Nephron (organoid): Measurements from ENCODE around the gene KRTCAP3.

Experiments used
- H3K27ac Mint-ChIP-seq, 3 experiments: 2 replicates each; pipeline ENCODE4 v1.8.0; 2020; ENCODE audit warnings: mixed read lengths in 3 of 3, mild to moderate bottlenecking in 2 of 3, moderate library complexity in 1 of 3
- H3K27me3 Mint-ChIP-seq: 2 replicates; pipeline ENCODE4 v1.8.0; 2021; ENCODE audit warnings: low read depth, mild to moderate bottlenecking, moderate library complexity, mixed read lengths
- H3K36me3 Mint-ChIP-seq: 2 replicates; pipeline ENCODE4 v1.8.0; 2020; ENCODE audit warnings: low read depth, mixed read lengths
- H3K4me1 Mint-ChIP-seq: 2 replicates; pipeline ENCODE4 v1.8.0; 2020; ENCODE audit warnings: mixed read lengths
- H3K4me3 Mint-ChIP-seq, 3 experiments: 2 replicates each; pipeline ENCODE4 v1.8.0; 2020; ENCODE audit warnings: mild to moderate bottlenecking in 3 of 3, mixed read lengths in 3 of 3, moderate library complexity in 2 of 3
- H3K9me3 Mint-ChIP-seq: 2 replicates; pipeline ENCODE4 v1.8.0; 2020; ENCODE audit warnings: mixed read lengths
- CTCF ChIP-seq, 3 experiments: fragments of 200-600 bp; sonication (generic); IDR thresholded peaks; one replicate each; pipeline ENCODE4 v1.5.0; 2021; ENCODE audit warnings: antibody characterized with exemption in 3 of 3; ENCODE audit not compliant: unreplicated experiment in 3 of 3

Gene KRTCAP3

GRCh38 chr2:27441958-27442919 is at the start of gene KRTCAP3:
TSS of gene KRTCAP3 (plus strand) at chr2:27442381. CDS start at chr2:27442413, 32 bp downstream.
- peak in 2 of 3 experiments; percentile 38 to 41 for TF ChIP-seq CTCF (IDR thresholded peaks at IDR 0.05; ENCODE audit: unreplicated experiment in 3 of 3)
- Mint-ChIP-seq H3K4me3 (peak within 1 kb of the TSS in 2 of 3 experiments; percentile 32 to 59), H3K9me3 (no peaks in the 10 kb centered on the region), H3K27ac (peak within 1 kb of the TSS in 2 of 3 experiments; percentile 2 to 10), H3K27me3 (no peaks in the 10 kb centered on the region), H3K4me1 (no peaks in the 10 kb centered on the region), H3K36me3 (peaks cover 62% of the 10 kb centered on the region)

GRCh38 chr2:27393225-27393624 is 49.0 kb upstream of the KRTCAP3 start:
- H3K27me3 Mint-ChIP-seq: no peaks in the 10 kb centered on the region
- peaks cover 23% of the 10 kb centered on the region for H3K36me3 Mint-ChIP-seq
- H3K9me3 Mint-ChIP-seq: no peaks in the 10 kb centered on the region
- H3K4me3 Mint-ChIP-seq: no peak overlapping the region
- TF ChIP-seq CTCF (IDR thresholded peaks at IDR 0.05; ENCODE audit: unreplicated experiment in 3 of 3): no peak
- no peaks in the 10 kb centered on the region for H3K4me1 Mint-ChIP-seq
- H3K27ac Mint-ChIP-seq: no peak overlapping the region

- H3K27ac Mint-ChIP-seq: no peak overlapping the region
- no peak overlapping the region for H3K4me3 Mint-ChIP-seq
- peaks cover 16% of the 10 kb centered on the region for H3K36me3 Mint-ChIP-seq
- H3K27me3 Mint-ChIP-seq: no peaks in the 10 kb centered on the region
- TF ChIP-seq CTCF (IDR thresholded peaks at IDR 0.05; ENCODE audit: unreplicated experiment in 3 of 3): no peak
- H3K9me3 Mint-ChIP-seq: no peaks in the 10 kb centered on the region
- no peaks in the 10 kb centered on the region for H3K4me1 Mint-ChIP-seq
Measured at GRCh38 chr2:27398962-27399361, 43.2 kb upstream of the KRTCAP3 start.

GRCh38 chr2:27400348-27401135 is 41.6 kb upstream of the KRTCAP3 start:
- H3K27ac Mint-ChIP-seq: no peak overlapping the region
- no peaks in the 10 kb centered on the region for H3K4me1 Mint-ChIP-seq
- no peak overlapping the region for H3K4me3 Mint-ChIP-seq
- no peaks in the 10 kb centered on the region for H3K27me3 Mint-ChIP-seq
- no peak for TF ChIP-seq CTCF (IDR thresholded peaks at IDR 0.05; ENCODE audit: unreplicated experiment in 3 of 3)
- H3K9me3 Mint-ChIP-seq: no peaks in the 10 kb centered on the region
- peaks cover 16% of the 10 kb centered on the region for H3K36me3 Mint-ChIP-seq

- Mint-ChIP-seq H3K27ac (peak overlapping the region; percentile 78 to 84 (median 80)), H3K27me3 (no peaks in the 10 kb centered on the region), H3K4me3 (peak overlapping the region; percentile 88 to 94 (median 92)), H3K36me3 (peaks cover 8% of the 10 kb centered on the region), H3K4me1 (peaks cover 23% of the 10 kb centered on the region), H3K9me3 (no peaks in the 10 kb centered on the region)
- peak; percentile 61 to 69 (median 66) for TF ChIP-seq CTCF (IDR thresholded peaks at IDR 0.05; ENCODE audit: unreplicated experiment in 3 of 3)
Measured at GRCh38 chr2:27407798-27408491, 34.2 kb upstream of the KRTCAP3 start.
